Cardiac muscle cell (in vitro differentiated cells and primary cell): ENCODE measurements around the gene CD69. TPM values are rescaled to one million over a fixed set of nuclear protein-coding genes. Genes with fewer than 3 reads are reported as not detected.

ENCODE experiments used
- DNase-seq, 2 donors: peaks; one replicate each; pipeline versions ENCODE4 v3.0.0 to v3.0.0-alpha.2; 2010 to 2017; ENCODE audit warnings: low read depth in 1 of 2, low spot score in 1 of 2
- H3K27ac ChIP-seq: fragments of 200-600 bp; sonication (generic); 2 replicates; pipeline ENCODE4 v1.5.1; 2016
- H3K27me3 ChIP-seq: fragments of 200-600 bp; sonication (generic); 2 replicates; pipeline ENCODE4 v1.6.0; 2016; ENCODE audit warnings: control low read depth
- H3K36me3 ChIP-seq: fragments of 200-600 bp; sonication (generic); 2 replicates; pipeline ENCODE4 v1.5.1; 2016; ENCODE audit warnings: control low read depth
- H3K4me1 ChIP-seq: fragments of 200-600 bp; sonication (generic); 2 replicates; pipeline ENCODE4 v1.8.1; 2017; ENCODE audit warnings: low read depth, mild to moderate bottlenecking, mixed run types
- H3K4me3 ChIP-seq: fragments of 200-600 bp; sonication (generic); 2 replicates; pipeline ENCODE4 v1.5.1; 2016; ENCODE audit warnings: mild to moderate bottlenecking
- H3K9me3 ChIP-seq: fragments of 200-600 bp; sonication (generic); 2 replicates; pipeline ENCODE4 v1.5.1; 2017; ENCODE audit warnings: low read depth, mild to moderate bottlenecking, control low read depth
- CTCF ChIP-seq: IDR thresholded peaks from 2 replicates; pipeline ENCODE4 v1.5.1; 2012; ENCODE audit warnings: low read depth, mild to moderate bottlenecking, low read length
- polyA plus RNA-seq: library from polyadenylated mRNA; unstranded; fragments of >200 nt; fragmentation: Nextera tagmentation; extraction: Ambion mirVana; gene quantifications from 2 replicates; pipeline ENCODE4 v1.2.1, GENCODE V29; 2016
- total RNA-seq: library from RNA; depleted of rRNA; stranded (reverse); fragments of >200 nt; gene quantifications from 2 replicates; pipeline ENCODE4 v1.2.3, GENCODE V29; 2016

Gene CD69
- total and polyA plus RNA-seq, 2 experiments from 2014 or later = not detected

GRCh38 chr12:9730591-9730990, 30.1 kb downstream of the CD69 start:
- no peaks in the 10 kb centered on the region for H3K9me3 ChIP-seq
- TF ChIP-seq CTCF = no peak
- no peak overlapping the region for H3K4me3 ChIP-seq
- no peaks in the 10 kb centered on the region for H3K4me1 ChIP-seq
- DNase-seq = no peak
- H3K27me3 ChIP-seq = no peaks in the 10 kb centered on the region
- H3K36me3 ChIP-seq = no peaks in the 10 kb centered on the region
- H3K27ac ChIP-seq = no peak overlapping the region

GRCh38 chr12:9730011-9730410, 30.7 kb downstream of the CD69 start:
- Histone ChIP-seq H3K4me3 (no peak overlapping the region), H3K4me1 (no peaks in the 10 kb centered on the region), H3K9me3 (no peaks in the 10 kb centered on the region), H3K36me3 (no peaks in the 10 kb centered on the region), H3K27ac (no peak overlapping the region), H3K27me3 (no peaks in the 10 kb centered on the region)
- no peak for TF ChIP-seq CTCF
- DNase-seq = no peak

DNA sequence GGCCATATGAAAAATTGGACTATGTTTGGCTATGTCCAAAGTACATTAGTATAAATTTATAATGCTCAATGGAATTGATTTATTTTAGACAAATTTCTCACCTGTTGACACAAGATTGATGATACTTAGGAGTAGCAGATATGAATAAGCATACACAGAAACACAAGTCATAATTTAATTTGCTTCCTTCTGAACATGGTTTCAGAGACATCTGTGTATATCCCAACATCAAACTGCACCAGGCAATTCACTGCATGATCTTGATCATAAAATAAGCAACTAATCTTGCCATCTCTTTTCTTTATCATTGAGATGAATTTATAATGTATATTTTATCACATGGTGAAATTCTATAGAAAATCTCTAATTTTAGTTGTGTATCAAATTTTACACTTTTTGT, 31.6 kb downstream of the CD69 start:
- no peaks in the 10 kb centered on the region for H3K36me3 ChIP-seq
- H3K9me3 ChIP-seq = no peaks in the 10 kb centered on the region
- H3K27me3 ChIP-seq = no peaks in the 10 kb centered on the region
- no peak for TF ChIP-seq CTCF
- DNase-seq = no peak
- no peak overlapping the region for H3K27ac ChIP-seq
- no peak overlapping the region for H3K4me3 ChIP-seq
- no peaks in the 10 kb centered on the region for H3K4me1 ChIP-seq

DNA sequence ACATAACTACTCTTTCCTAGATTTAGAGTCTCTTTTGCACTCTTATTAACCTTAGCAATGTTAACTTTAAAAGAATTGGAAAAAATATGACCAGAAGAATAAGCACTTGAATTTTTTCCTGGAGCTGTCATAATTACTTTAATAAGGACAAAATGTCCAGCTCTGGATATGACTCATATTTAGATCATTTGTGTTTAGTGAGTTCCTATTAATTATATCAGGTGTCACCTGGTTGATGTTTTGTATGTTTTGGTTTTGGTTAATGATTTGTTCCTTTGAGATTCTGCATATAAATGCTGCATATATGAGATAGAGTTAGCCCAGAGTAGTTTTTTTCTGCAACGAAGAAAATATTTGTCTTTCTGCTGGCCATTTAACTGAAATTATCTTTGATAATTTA, 32.9 kb downstream of the CD69 start:
- TF ChIP-seq CTCF = no peak
- H3K9me3 ChIP-seq = no peaks in the 10 kb centered on the region
- H3K27ac ChIP-seq = no peak overlapping the region
- no peak for DNase-seq
- no peak overlapping the region for H3K4me3 ChIP-seq
- no peaks in the 10 kb centered on the region for H3K27me3 ChIP-seq
- no peaks in the 10 kb centered on the region for H3K36me3 ChIP-seq
- no peaks in the 10 kb centered on the region for H3K4me1 ChIP-seq

DNA sequence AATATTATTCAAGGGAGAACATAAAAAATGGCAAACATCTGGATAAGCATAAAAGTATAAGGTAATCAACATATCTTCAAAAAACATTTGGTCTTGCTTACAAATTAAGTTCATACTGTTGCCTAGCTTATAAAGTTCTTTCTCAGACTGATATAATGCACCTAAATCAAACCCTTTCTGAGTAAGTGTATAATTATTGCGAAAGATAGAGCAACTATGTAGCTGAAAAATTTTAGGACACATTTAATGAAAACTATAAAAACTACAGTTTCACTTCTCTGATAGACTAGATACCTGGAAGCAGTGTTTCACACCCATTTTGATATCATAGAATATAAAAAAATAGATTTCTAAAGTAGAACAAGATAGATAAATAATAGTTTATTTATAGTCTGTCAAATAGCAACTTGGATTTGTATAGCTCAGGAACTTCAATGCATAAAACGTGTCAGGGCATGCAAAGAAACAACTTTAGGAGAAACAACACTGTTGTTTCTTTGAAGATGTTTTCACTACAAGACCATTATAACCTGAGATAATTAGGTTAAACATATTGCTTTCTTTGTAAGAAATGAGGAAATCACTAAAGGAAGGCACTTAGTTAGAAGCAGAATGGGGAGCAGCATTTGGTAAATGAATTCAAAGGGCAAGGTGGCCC, 35.4 kb downstream of the CD69 start:
- no peaks in the 10 kb centered on the region for H3K36me3 ChIP-seq
- DNase-seq = no peak
- H3K4me1 ChIP-seq = no peaks in the 10 kb centered on the region
- no peaks in the 10 kb centered on the region for H3K27me3 ChIP-seq
- H3K9me3 ChIP-seq = no peaks in the 10 kb centered on the region
- no peak overlapping the region for H3K4me3 ChIP-seq
- no peak overlapping the region for H3K27ac ChIP-seq
- TF ChIP-seq CTCF = no peak
